Astrocyte of the spinal cord (primary cell): Measurements from ENCODE around the gene C1QL2.

Source experiments
- DNase-seq: peaks from one replicate; pipeline ENCODE4 v3.0.0; 2011; ENCODE audit warnings: low read depth, low spot score
- H3K4me3 ChIP-seq: 2 replicates; pipeline ENCODE4 v1.5.1; 2011; ENCODE audit warnings: low read depth, mild to moderate bottlenecking, low read length, moderate library complexity
- CTCF ChIP-seq: IDR thresholded peaks from 2 replicates; pipeline ENCODE4 v1.5.1; 2012; ENCODE audit warnings: low read depth, mild to moderate bottlenecking, low read length, inconsistent platforms
- in situ Hi-C: cut with HindIII; loops from 2 replicates; pipeline ENCODE4 v1.10.0; 2017; ENCODE audit warnings: low sequenced_read_pairs

C1QL2 gene

GRCh38 chr2:119134775-119135174 lies 23.8 kb downstream of the C1QL2 start:
- DNase-seq: no peak
- no peak overlapping the region for H3K4me3 ChIP-seq
- TF ChIP-seq CTCF: no peak
- in situ Hi-C loops: no loop called here

GRCh38 chr2:119126650-119127049 lies 31.9 kb downstream of the C1QL2 start:
- no peak overlapping the region for H3K4me3 ChIP-seq
- DNase-seq: no peak
- in situ Hi-C loops: no loop called here
- TF ChIP-seq CTCF: peak; percentile 54

- DNase-seq: no peak
- no peak for TF ChIP-seq CTCF
- H3K4me3 ChIP-seq: no peak overlapping the region
- in situ Hi-C loops: no loop called here
Observed at GRCh38 chr2:119123389-119123788, 35.2 kb downstream of the C1QL2 start.

GRCh38 chr2:119122663-119123062 lies 35.9 kb downstream of the C1QL2 start:
- in situ Hi-C loops: no loop called here
- no peak for DNase-seq
- no peak for TF ChIP-seq CTCF

GRCh38 chr2:119119999-119120756 lies 38.4 kb downstream of the C1QL2 start:
- no peak overlapping the region for H3K4me3 ChIP-seq
- in situ Hi-C loops: no loop called here
- no peak for TF ChIP-seq CTCF
- no peak for DNase-seq

More at GRCh38 chr2:119122663-119123062, 35.9 kb downstream of the C1QL2 start:
- H3K4me3 ChIP-seq: no peak overlapping the region

GRCh38 chr2:119119076-119119785 lies 39.3 kb downstream of the C1QL2 start:
- TF ChIP-seq CTCF: no peak
- in situ Hi-C loops: no loop called here
- no peak overlapping the region for H3K4me3 ChIP-seq
- DNase-seq: no peak
